Astrocyte (in vitro differentiated cells and primary cell): ENCODE measurements around the gene ANKS3.

Source experiments
- EZH2 ChIP-seq: IDR thresholded peaks from 2 replicates; pipeline ENCODE4 v1.6.1; 2012; ENCODE audit warnings: mild to moderate bottlenecking, low read length, inconsistent platforms; ENCODE audit not compliant: insufficient read depth
- TF ChIP-seq, protein P1 (sequence below): IDR thresholded peaks from 2 replicates; pipeline ENCODE4 v1.5.1; 2011; ENCODE audit warnings: low read depth, mild to moderate bottlenecking, inconsistent platforms, low read length, moderate library complexity; ENCODE audit not compliant: insufficient read depth

- TF ChIP-seq, protein P1, sequence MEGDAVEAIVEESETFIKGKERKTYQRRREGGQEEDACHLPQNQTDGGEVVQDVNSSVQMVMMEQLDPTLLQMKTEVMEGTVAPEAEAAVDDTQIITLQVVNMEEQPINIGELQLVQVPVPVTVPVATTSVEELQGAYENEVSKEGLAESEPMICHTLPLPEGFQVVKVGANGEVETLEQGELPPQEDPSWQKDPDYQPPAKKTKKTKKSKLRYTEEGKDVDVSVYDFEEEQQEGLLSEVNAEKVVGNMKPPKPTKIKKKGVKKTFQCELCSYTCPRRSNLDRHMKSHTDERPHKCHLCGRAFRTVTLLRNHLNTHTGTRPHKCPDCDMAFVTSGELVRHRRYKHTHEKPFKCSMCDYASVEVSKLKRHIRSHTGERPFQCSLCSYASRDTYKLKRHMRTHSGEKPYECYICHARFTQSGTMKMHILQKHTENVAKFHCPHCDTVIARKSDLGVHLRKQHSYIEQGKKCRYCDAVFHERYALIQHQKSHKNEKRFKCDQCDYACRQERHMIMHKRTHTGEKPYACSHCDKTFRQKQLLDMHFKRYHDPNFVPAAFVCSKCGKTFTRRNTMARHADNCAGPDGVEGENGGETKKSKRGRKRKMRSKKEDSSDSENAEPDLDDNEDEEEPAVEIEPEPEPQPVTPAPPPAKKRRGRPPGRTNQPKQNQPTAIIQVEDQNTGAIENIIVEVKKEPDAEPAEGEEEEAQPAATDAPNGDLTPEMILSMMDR: no peak
- no peak for TF ChIP-seq EZH2
These were observed 54.0 kb downstream of the ANKS3 start for GRCh38 chr16:4679850-4680636.
